Right lobe of liver (tissue), 4 donors: Measurements from ENCODE around the gene SLC22A5.

ENCODE experiments used
- POLR2A ChIP-seq: fragments of 450-650 bp; IDR thresholded peaks from one replicate; pipeline ENCODE4 v1.6.1; 2017; ENCODE audit warnings: antibody characterized with exemption, mild to moderate bottlenecking
- TF ChIP-seq, protein P1 (sequence below), 4 donors: fragments of 200-600 bp in 3 of 4; fragments of 450-650 bp in 1 of 4; IDR thresholded peaks; one replicate each; pipeline versions ENCODE4 v1.5.1 to v1.8.0; 2016 to 2022; ENCODE audit warnings: antibody characterized with exemption in 4 of 4, mild to moderate bottlenecking in 2 of 4
- donor health status: DM: no; HTN: no; CAD: no.
- donor health status: DM: no; HTN: no; CAD: no.
- donor health status: DM: no; HTN: yes; CAD: no.

DNA sequence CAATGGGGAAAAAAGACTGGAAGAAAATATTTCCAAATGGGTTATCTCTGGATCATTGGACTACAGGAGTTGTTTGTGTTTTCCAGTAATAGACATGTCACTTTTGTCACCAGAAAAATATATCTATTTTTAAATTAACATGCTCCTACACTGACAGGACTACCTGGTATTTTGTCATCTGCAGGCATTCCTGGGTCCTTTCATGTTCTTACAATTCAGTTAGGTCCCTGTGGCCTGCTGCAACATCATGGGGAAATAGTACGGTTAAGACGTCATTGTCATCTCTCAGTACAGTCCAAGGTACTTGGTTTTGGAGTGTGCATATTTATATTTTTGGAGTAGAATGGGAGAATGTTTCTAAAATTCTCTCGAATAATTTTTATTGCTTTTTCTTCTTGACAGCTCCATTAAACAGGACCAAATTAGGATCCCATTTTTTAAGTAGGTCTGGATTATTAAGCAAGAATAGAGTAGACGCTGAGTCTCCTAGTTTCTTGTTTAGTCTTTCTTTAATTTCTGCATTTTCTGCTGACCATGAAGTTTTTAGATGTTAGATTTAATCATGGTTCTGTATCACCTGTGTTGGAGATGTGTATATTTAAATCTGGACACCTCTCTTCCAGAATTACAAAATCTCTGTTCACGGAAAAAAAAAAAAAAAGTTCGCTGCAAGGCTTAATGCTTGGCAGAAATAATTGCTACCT is 46.9 kb downstream of the SLC22A5 start:
- TF ChIP-seq, protein P1, sequence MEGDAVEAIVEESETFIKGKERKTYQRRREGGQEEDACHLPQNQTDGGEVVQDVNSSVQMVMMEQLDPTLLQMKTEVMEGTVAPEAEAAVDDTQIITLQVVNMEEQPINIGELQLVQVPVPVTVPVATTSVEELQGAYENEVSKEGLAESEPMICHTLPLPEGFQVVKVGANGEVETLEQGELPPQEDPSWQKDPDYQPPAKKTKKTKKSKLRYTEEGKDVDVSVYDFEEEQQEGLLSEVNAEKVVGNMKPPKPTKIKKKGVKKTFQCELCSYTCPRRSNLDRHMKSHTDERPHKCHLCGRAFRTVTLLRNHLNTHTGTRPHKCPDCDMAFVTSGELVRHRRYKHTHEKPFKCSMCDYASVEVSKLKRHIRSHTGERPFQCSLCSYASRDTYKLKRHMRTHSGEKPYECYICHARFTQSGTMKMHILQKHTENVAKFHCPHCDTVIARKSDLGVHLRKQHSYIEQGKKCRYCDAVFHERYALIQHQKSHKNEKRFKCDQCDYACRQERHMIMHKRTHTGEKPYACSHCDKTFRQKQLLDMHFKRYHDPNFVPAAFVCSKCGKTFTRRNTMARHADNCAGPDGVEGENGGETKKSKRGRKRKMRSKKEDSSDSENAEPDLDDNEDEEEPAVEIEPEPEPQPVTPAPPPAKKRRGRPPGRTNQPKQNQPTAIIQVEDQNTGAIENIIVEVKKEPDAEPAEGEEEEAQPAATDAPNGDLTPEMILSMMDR (IDR thresholded peaks at IDR 0.05) = no peak
- TF ChIP-seq POLR2A = no peak
